ENCODE data around the gene FNBP1. TPM values are rescaled to one million over a fixed set of nuclear protein-coding genes. Genes with fewer than 3 reads are reported as not detected.

FNBP1 gene
- total RNA-seq, 1 experiment from 2014 or later: 36.5 TPM

- Histone ChIP-seq H2BK5ac (ENCODE audit: insufficient read length, low read length) (no peak overlapping the region), H3K9ac (ENCODE audit: extremely low read depth, insufficient read length, low read length) (no peak overlapping the region), H3K14ac (ENCODE audit: insufficient read depth, low read length) (no peak overlapping the region), H3K79me1 (ENCODE audit: insufficient read depth, low read depth, low read length, poor library complexity, severe bottlenecking) (no peaks in the 10 kb centered on the region), H2AFZ (ENCODE audit: low read length) (no peak overlapping the region), H2BK120ac (ENCODE audit: low read depth, low read length, poor library complexity, severe bottlenecking) (no peak overlapping the region), H2BK15ac (ENCODE audit: low read depth, low read length) (no peak overlapping the region), H3K23ac (ENCODE audit: insufficient read length, low read depth, low read length) (no peak overlapping the region), H2BK20ac (ENCODE audit: low read depth, low read length, poor library complexity, severe bottlenecking) (no peak overlapping the region), H2AK5ac (ENCODE audit: insufficient read length, low read length) (no peak overlapping the region), H3K4ac (ENCODE audit: low read depth, low read length) (no peak overlapping the region), H3T11ph (ENCODE audit: low read length) (no peak overlapping the region), H3K27me3 (ENCODE audit: insufficient read depth, low read length) (no peaks in the 10 kb centered on the region), H3K4me1 (ENCODE audit: insufficient read depth, low read length) (no peaks in the 10 kb centered on the region), H3K79me2 (ENCODE audit: insufficient read depth, low read length) (no peaks in the 10 kb centered on the region), H3K56ac (ENCODE audit: insufficient read length, low read depth, low read length) (no peak overlapping the region), H3K4me2 (ENCODE audit: insufficient read depth, insufficient read length, low read length) (no peak overlapping the region), H2BK12ac (ENCODE audit: insufficient read length, low read depth, low read length) (no peak overlapping the region), H4K5ac (ENCODE audit: insufficient read length, low read depth, low read length) (no peak overlapping the region), H3K9me3 (ENCODE audit: control insufficient read depth, low read depth, low read length) (no peaks in the 10 kb centered on the region), H4K91ac (ENCODE audit: insufficient read length, low read depth, low read length) (no peak overlapping the region), H3K23me2 (ENCODE audit: insufficient read length, low read depth, low read length, poor library complexity, severe bottlenecking) (no peaks in the 10 kb centered on the region), H4K20me1 (ENCODE audit: control insufficient read depth, insufficient read depth, insufficient read length) (no peaks in the 10 kb centered on the region), H4K8ac (replicated peaks; ENCODE audit: insufficient read length, low read depth, low read length) (no peak overlapping the region), H3K18ac (ENCODE audit: insufficient read length, low read depth, low read length) (no peak overlapping the region), H3K27ac (ENCODE audit: insufficient read length, low read depth, low read length) (no peak overlapping the region)
- no CpG with 5 or more reads among the region's 3 CpGs for WGBS (ENCODE audit: extremely low coverage, insufficient read length, low lambda C conversion rate)
- H3K4me3 Mint-ChIP-seq: no peak overlapping the region
- no peaks in the 10 kb centered on the region for H3K9me3 Mint-ChIP-seq
- DNase-seq: no peak
- no peaks in the 10 kb centered on the region for H3K27me3 Mint-ChIP-seq (ENCODE audit: low read depth)
- H3K36me3 Mint-ChIP-seq (ENCODE audit: insufficient read depth in 1 of 3, low read depth in 3 of 3): peaks cover 13 to 64% (median 55%) of the 10 kb centered on the region in 3 experiments; a peak in 6 of 7 replicates
- H3K27ac Mint-ChIP-seq: no peak overlapping the region
- no peaks in the 10 kb centered on the region for H3K4me1 Mint-ChIP-seq
- no peak for TF ChIP-seq CTCF (conservative IDR thresholded peaks at IDR 0.05)
These were observed 47.9 kb upstream of the FNBP1 start for GRCh38 chr9:130090915-130091314.
